H1 (cell line): Measurements from ENCODE around the gene CDK2. TPM values are rescaled to one million over a fixed set of nuclear protein-coding genes. Genes with fewer than 3 reads are reported as not detected.

Experiments
- CTCF ChIA-PET: fragments of 300-600 bp; sonication (Branson Sonifier 250); formaldehyde crosslinking; loops from one replicate; lab custom pipeline; 2021; ENCODE audit not compliant: partially characterized antibody; lab: Charles Lee
- POLR2A ChIA-PET: fragments of 300-600 bp; sonication (Branson Sonifier 250); formaldehyde crosslinking; loops from one replicate; lab custom pipeline; 2021; ENCODE audit warnings: inconsistent platforms; ENCODE audit not compliant: partially characterized antibody; lab: Charles Lee
- DNase-seq, 2 experiments: peaks; one replicate each; pipeline versions ENCODE4 v3.0.0 to v3.0.0-alpha.2; 2010 to 2022; ENCODE audit warnings: low spot score in 2 of 2, low read depth in 1 of 2, mixed read lengths in 1 of 2
- FAIRE-seq: peaks from 2 replicates; lab custom pipeline; 2011; peaks lifted over from hg19 to GRCh38; lab: Jason Lieb, UNC
- H2AFZ ChIP-seq: 2 replicates; pipeline ENCODE4 v1.8.1; 2012; ENCODE audit warnings: low read length, inconsistent platforms
- H2AK5ac ChIP-seq: 2 replicates; pipeline ENCODE4 v1.6.1; 2013; ENCODE audit warnings: low read depth, low read length
- H2BK120ac ChIP-seq: replicated peaks from 2 replicates; pipeline ENCODE3; 2013; ENCODE audit warnings: low read depth, low read length, inconsistent platforms
- H2BK12ac ChIP-seq: 2 replicates; pipeline ENCODE4 v1.6.1; 2013; ENCODE audit warnings: low read depth, low read length
- H2BK15ac ChIP-seq: 2 replicates; pipeline ENCODE4 v1.6.1; 2013; ENCODE audit warnings: low read length
- H2BK20ac ChIP-seq: 2 replicates; pipeline ENCODE4 v1.6.1; 2013; ENCODE audit warnings: low read length
- H2BK5ac ChIP-seq: 2 replicates; pipeline ENCODE4 v1.6.1; 2013; ENCODE audit warnings: low read depth, low read length
- H3K14ac ChIP-seq: 2 replicates; pipeline ENCODE4 v1.6.1; 2013; ENCODE audit warnings: inconsistent platforms; ENCODE audit not compliant: insufficient read length
- H3K18ac ChIP-seq: 2 replicates; pipeline ENCODE4 v1.6.1; 2013; ENCODE audit warnings: low read length; ENCODE audit errors: extremely low read depth
- H3K23ac ChIP-seq: 2 replicates; pipeline ENCODE4 v1.6.1; 2013; ENCODE audit warnings: inconsistent platforms; ENCODE audit not compliant: insufficient read length
- H3K23me2 ChIP-seq: 2 replicates; pipeline ENCODE4 v1.6.1; 2013; ENCODE audit warnings: low read depth, low read length
- H3K27ac ChIP-seq: 2 replicates; pipeline ENCODE4 v1.6.1; 2011; ENCODE audit warnings: low read depth, low read length, inconsistent platforms
- H3K27me3 ChIP-seq, 4 experiments: replicated peaks in 1 of 4; 1 replicate in 1 of 4; 2 replicates in 3 of 4; pipeline versions ENCODE4 v1.6.1 to v1.8.1; 2011 to 2013; ENCODE audit warnings: low read length in 3 of 4, mild to moderate bottlenecking in 3 of 4, inconsistent platforms in 2 of 4, mixed read lengths in 2 of 4, moderate library complexity in 1 of 4; ENCODE audit not compliant: control insufficient read depth in 3 of 4, insufficient read depth in 3 of 4; ENCODE audit errors: extremely low read depth in 1 of 4
- H3K36me3 ChIP-seq, 4 experiments: 2 replicates each; pipeline versions ENCODE4 v1.6.1 to v1.8.1; 2011 to 2013; ENCODE audit warnings: mild to moderate bottlenecking in 4 of 4, low read length in 3 of 4, moderate library complexity in 2 of 4, control low read depth in 1 of 4, inconsistent platforms in 1 of 4; ENCODE audit not compliant: insufficient read depth in 4 of 4, control insufficient read depth in 2 of 4
- H3K4ac ChIP-seq: replicated peaks from 2 replicates; pipeline ENCODE3; 2013; ENCODE audit warnings: low read length, low read depth, mixed read lengths, inconsistent platforms; ENCODE audit not compliant: insufficient read length
- H3K4me1 ChIP-seq, 4 experiments: replicated peaks in 1 of 4; 1 replicate in 1 of 4; 2 replicates in 3 of 4; pipeline versions ENCODE4 v1.6.1 to v1.8.1; 2011 to 2013; ENCODE audit warnings: low read length in 3 of 4, inconsistent platforms in 2 of 4, mixed read lengths in 1 of 4; ENCODE audit not compliant: insufficient read depth in 4 of 4, control insufficient read depth in 3 of 4
- H3K4me2 ChIP-seq, 2 experiments: 2 replicates each; pipeline versions ENCODE4 v1.6.1 to v1.8.1; 2011 to 2013; ENCODE audit warnings: low read depth in 2 of 2, low read length in 2 of 2, control low read depth in 1 of 2, inconsistent platforms in 1 of 2, mild to moderate bottlenecking in 1 of 2; ENCODE audit not compliant: insufficient read depth in 1 of 2
- H3K4me3 ChIP-seq, 4 experiments: fragments of 200-600, 300-600 bp in 1 of 4; sonication (generic), shearing (Covaris generic), sonication (Bioruptor Twin) in 1 of 4; 2 replicates each; pipeline versions ENCODE4 v1.5.1 to v1.8.1; 2011 to 2016; ENCODE audit warnings: low read length in 4 of 4, low read depth in 3 of 4, control low read depth in 2 of 4, inconsistent platforms in 2 of 4, mild to moderate bottlenecking in 2 of 4, mixed read lengths in 1 of 4, moderate library complexity in 1 of 4; ENCODE audit not compliant: insufficient read depth in 2 of 4; ENCODE audit errors: extremely low read depth in 1 of 4
- H3K56ac ChIP-seq: replicated peaks from 2 replicates; pipeline ENCODE3; 2013; ENCODE audit warnings: low read depth, mild to moderate bottlenecking, mixed read lengths, low read length, inconsistent platforms; ENCODE audit not compliant: insufficient read length
- H3K79me1 ChIP-seq: 2 replicates; pipeline ENCODE4 v1.6.1; 2013; ENCODE audit warnings: low read depth, low read length, control low read depth
- H3K79me2 ChIP-seq, 2 experiments: 2 replicates each; pipeline versions ENCODE4 v1.6.1 to v1.8.1; 2012 to 2013; ENCODE audit warnings: low read length in 2 of 2, mild to moderate bottlenecking in 2 of 2, inconsistent platforms in 1 of 2; ENCODE audit not compliant: insufficient read depth in 2 of 2, control insufficient read depth in 1 of 2
- H3K9ac ChIP-seq, 4 experiments: replicated peaks in 1 of 4; 1 replicate in 1 of 4; 2 replicates in 3 of 4; pipeline versions ENCODE4 v1.6.1 to v1.8.1; 2011 to 2013; ENCODE audit warnings: low read depth in 3 of 4, low read length in 3 of 4, control low read depth in 2 of 4, mild to moderate bottlenecking in 2 of 4, moderate library complexity in 2 of 4, inconsistent platforms in 1 of 4; ENCODE audit errors: extremely low read depth in 1 of 4
- H3K9me3 ChIP-seq, 2 experiments: 2 replicates each; pipeline versions ENCODE4 v1.6.1 to v1.8.1; 2012 to 2013; ENCODE audit warnings: mild to moderate bottlenecking in 2 of 2, moderate library complexity in 2 of 2, control low read depth in 1 of 2, inconsistent platforms in 1 of 2, low read depth in 1 of 2, low read length in 1 of 2, mixed read lengths in 1 of 2; ENCODE audit not compliant: insufficient read depth in 2 of 2
- H4K20me1 ChIP-seq, 2 experiments: replicated peaks in 1 of 2; 2 replicates each; pipeline versions ENCODE3 to v1.8.1; 2011 to 2013; ENCODE audit warnings: inconsistent platforms in 2 of 2, low read length in 2 of 2, mild to moderate bottlenecking in 1 of 2; ENCODE audit not compliant: insufficient read depth in 2 of 2, control insufficient read depth in 1 of 2
- H4K5ac ChIP-seq: 2 replicates; pipeline ENCODE4 v1.6.1; 2013; ENCODE audit warnings: low read length, low read depth, mixed read lengths, inconsistent platforms; ENCODE audit not compliant: insufficient read length
- H4K8ac ChIP-seq: 2 replicates; pipeline ENCODE4 v1.8.0; 2013; ENCODE audit warnings: mild to moderate bottlenecking, moderate library complexity, low read length, inconsistent platforms; ENCODE audit not compliant: insufficient read depth; ENCODE audit errors: extremely low read depth
- H4K91ac ChIP-seq: replicated peaks from 2 replicates; pipeline ENCODE3; 2013; ENCODE audit warnings: low read length, mixed read lengths, inconsistent platforms; ENCODE audit not compliant: insufficient read length
- ASH2L ChIP-seq: fragments of 200-600, 300-600 bp; sonication (generic); IDR thresholded peaks from one replicate; pipeline ENCODE4 v1.7.1; 2017; ENCODE audit warnings: low read length
- CREB1 ChIP-seq: IDR thresholded peaks from 2 replicates; pipeline ENCODE4 v1.6.1; 2012; ENCODE audit warnings: inconsistent platforms
- EP300 ChIP-seq, 2 experiments: IDR thresholded peaks; 1 replicate in 1 of 2; 2 replicates in 1 of 2; pipeline ENCODE4 v1.6.1; 2011 to 2012; ENCODE audit warnings: low read depth in 2 of 2, low read length in 2 of 2, mild to moderate bottlenecking in 2 of 2, borderline replicate concordance in 1 of 2, inconsistent platforms in 1 of 2, moderate library complexity in 1 of 2
- KDM4A ChIP-seq: IDR thresholded peaks from one replicate; pipeline ENCODE4 v1.7.1; 2012; ENCODE audit warnings: low read depth, mild to moderate bottlenecking, moderate library complexity, low read length, inconsistent platforms; ENCODE audit not compliant: severe bottlenecking
- KDM5A ChIP-seq: fragments of 200-600 bp; IDR thresholded peaks from 2 replicates; pipeline ENCODE4 v1.7.1; 2012; ENCODE audit warnings: mild to moderate bottlenecking, low read length, inconsistent platforms, mixed read lengths
- POLR2A ChIP-seq, 2 experiments: IDR thresholded peaks; 1 replicate in 1 of 2; 2 replicates in 1 of 2; pipeline ENCODE4 v1.6.1; 2011; ENCODE audit warnings: low read depth in 2 of 2, low read length in 2 of 2, mild to moderate bottlenecking in 2 of 2; ENCODE audit errors: control extremely low read depth in 1 of 2
- POLR2AphosphoS5 ChIP-seq: IDR thresholded peaks from 2 replicates; pipeline ENCODE4 v1.6.1; 2011; ENCODE audit warnings: low read depth, low read length
- RXRA ChIP-seq: IDR thresholded peaks from 2 replicates; pipeline ENCODE4 v1.6.1; 2011; ENCODE audit warnings: low read depth, mild to moderate bottlenecking, low read length, moderate library complexity; ENCODE audit not compliant: insufficient read depth
- SIX5 ChIP-seq: IDR thresholded peaks from 2 replicates; pipeline ENCODE4 v1.6.1; 2011; ENCODE audit warnings: mild to moderate bottlenecking, low read depth, low read length
- SRF ChIP-seq: IDR thresholded peaks from 2 replicates; pipeline ENCODE4 v1.6.1; 2011; ENCODE audit warnings: mild to moderate bottlenecking, low read depth, low read length, moderate library complexity
- TBP ChIP-seq: IDR thresholded peaks from 2 replicates; pipeline ENCODE4 v1.6.1; 2011; ENCODE audit warnings: low read depth, low read length, improper control_type of control experiment
- WGBS, 2 experiments: shearing (Covaris generic) in 1 of 2; methylation state at CpG; one replicate each; pipeline versions ENCODE4 v1.1.6 to v1.1.7; 2013 to 2015; ENCODE audit warnings: low lambda C conversion rate in 2 of 2, mixed read lengths in 2 of 2, inconsistent platforms in 1 of 2, low coverage in 1 of 2, missing lambda C conversion rate in 1 of 2; ENCODE audit not compliant: insufficient replicate concordance in 2 of 2, insufficient coverage in 1 of 2, insufficient read length in 1 of 2; ENCODE audit errors: extremely low coverage in 1 of 2, missing lambda C conversion rate in 1 of 2; 5-methylcytosine and 5-hydroxymethylcytosine counted together
- polyA plus RNA-seq, 7 experiments: library from polyadenylated mRNA; depleted of rRNA in 3 of 7; stranded (reverse) in 5 of 7; unstranded in 2 of 7; fragments of >200 nt in 5 of 7; fragments of 200-250 nt in 2 of 7; gene quantifications; 1 replicate in 5 of 7; 2 replicates in 1 of 7; 4 replicates in 1 of 7; pipeline versions ENCODE4 v1.2.1 to v1.2.3, GENCODE V29; 2011 to 2013; ENCODE audit warnings: missing spikeins in 2 of 7, mixed read lengths in 2 of 7
- total RNA-seq: library from RNA; stranded (reverse); fragmentation: NEBNext Ultra II Directional; extraction: Animal tissue kit (Norgen Biotek cat#: 25700); gene quantifications from 2 replicates; pipeline ENCODE4 v1.2.1, GENCODE V29; 2021

CDK2 gene
- total and polyA plus RNA-seq, 2 of the 8 experiments (the other 6 are each of a cell fraction or from before 2014, with no cell fraction given), result 39.4 to 42.5 TPM

- H3K79me2 ChIP-seq, result peaks cover 15 to 45% of the 10 kb centered on the region in 2 experiments
- no peak for FAIRE-seq
- TF ChIP-seq SRF (no peak), CREB1 (0 out of 2 replicates have a peak, but pooled peaks have one; percentile 7), POLR2AphosphoS5 (peak; percentile 83), ASH2L (peak; percentile 88), TBP (peak; percentile 72), POLR2A (IDR thresholded peaks at IDR 0.05; ENCODE audit: control extremely low read depth in 1 of 2, low read depth in 2 of 2, low read length in 2 of 2) (peak in 1 of 2 experiments; percentile 39; a peak in 2 of 3 replicates), SIX5 (no peak), EP300 (IDR thresholded peaks at IDR 0.05; ENCODE audit: borderline replicate concordance in 1 of 2, low read depth in 2 of 2, low read length in 2 of 2) (no peak), KDM4A (no peak), KDM5A (peak; percentile 5), RXRA (no peak)
Observed at GRCh38 chr12:55926738-55927587, 39.7 kb upstream of the CDK2 start.

More at GRCh38 chr12:55926738-55927587, 39.7 kb upstream of the CDK2 start:
- peaks cover 13% of the 10 kb centered on the region for H3K23me2 ChIP-seq
- H4K20me1 ChIP-seq, result peaks cover 2 to 9% of the 10 kb centered on the region in 2 experiments
- no peaks in the 10 kb centered on the region for H3K9me3 ChIP-seq
- H3K36me3 ChIP-seq, result peaks cover 0 to 9% (median 3%) of the 10 kb centered on the region in 4 experiments; a peak in 5 of 8 replicates
- H3K4me3 ChIP-seq, result peak overlapping the region; percentile 90 to 100 (median 94)
- H2AK5ac ChIP-seq, result peak overlapping the region; percentile 87; the same call in 1 of the 2 replicates
- no peak overlapping the region; the same call in 1 of the 2 replicates for H2AFZ ChIP-seq
- DNase-seq, result peak; percentile 84 to 94
- H4K5ac ChIP-seq, result peak overlapping the region; percentile 86
- ChIA-PET POLR2A (interaction anchor here (0.6 to 4.5 kb wide), 35 partner anchors 9 to 243 kb away, joined by 3 to 53 read pairs (median 6); partner anchors contain the start of genes CD63, DNAJC14, IKZF4 and MMP19), CTCF (interaction anchor here (0.6 to 7.8 kb wide), 17 partner anchors 8 to 202 kb away, joined by 3 to 71 read pairs (median 4); partner anchors contain the start of genes DNAJC14, GDF11, ORMDL2 and SARNP)
- peak overlapping the region; percentile 90 for H4K91ac ChIP-seq
- H3K79me1 ChIP-seq, result peaks cover 3% of the 10 kb centered on the region; the same call in 1 of the 2 replicates
- peak overlapping the region; percentile 91 for H4K8ac ChIP-seq
- peak overlapping the region; percentile 88 to 90 for H3K4me2 ChIP-seq
- peak overlapping the region; percentile 99 for H2BK5ac ChIP-seq
- 0 out of 2 replicates have a peak overlapping the region, but pooled peaks have one; percentile 3 for H2BK20ac ChIP-seq
- peaks cover 8 to 19% (median 11%) of the 10 kb centered on the region in 4 experiments; a peak in 6 of 7 replicates for H3K4me1 ChIP-seq
- H2BK12ac ChIP-seq, result peak overlapping the region; percentile 89
- no peak overlapping the region for H3K14ac ChIP-seq
- no peak overlapping the region for H3K23ac ChIP-seq
- peaks cover 0 to 6% (median 1%) of the 10 kb centered on the region in 4 experiments; a peak in 2 of 7 replicates for H3K27me3 ChIP-seq
- WGBS, 2 experiments, result 1% methylated on average over 24 of the region's 42 CpGs; no CpG with 5 or more reads in 1 of the 2 experiments
- H3K4ac ChIP-seq, result peak overlapping the region; percentile 47
- peak overlapping the region; percentile 73 for H3K56ac ChIP-seq
- peak overlapping the region; percentile 75 for H2BK15ac ChIP-seq
- peak overlapping the region; percentile 84 for H3K27ac ChIP-seq
- peak overlapping the region; percentile 30 for H2BK120ac ChIP-seq
- peak overlapping the region; percentile 82 to 94 (median 86) for H3K9ac ChIP-seq
- H3K18ac ChIP-seq, result peak overlapping the region; percentile 91
